GM18519 (cell line): ENCODE data around the gene ADGRB3.
A peak's percentile ranks its signal among the peaks of the same experiment; 100 is the strongest.
"Not testable (repeated sequence)": the region's sequence is repeated elsewhere in the genome, so short reads cannot be mapped to it uniquely, and the experiment has no call there.

Experiments used
- ATAC-seq: cut with Tn5 transposase; IDR thresholded peaks from one replicate; pipeline ENCODE4 v1.9.1; 2021; ENCODE audit warnings: mild to moderate bottlenecking, moderate library complexity; ENCODE audit not compliant: unreplicated experiment, low FRiP score

Gene ADGRB3

GRCh38 chr6:69097948-69098347 lies 462.9 kb downstream of the ADGRB3 start:
- ATAC-seq = no peak

- no peak for ATAC-seq
Measured at GRCh38 chr6:69098910-69099309, 463.8 kb downstream of the ADGRB3 start.

GRCh38 chr6:69100772-69101171 lies 465.7 kb downstream of the ADGRB3 start:
- ATAC-seq = no peak

GRCh38 chr6:69102416-69102815 lies 467.3 kb downstream of the ADGRB3 start:
- no peak for ATAC-seq

- no peak for ATAC-seq
Measured at GRCh38 chr6:69105288-69105687, 470.2 kb downstream of the ADGRB3 start.

- no peak for ATAC-seq
Measured at GRCh38 chr6:69106511-69106910, 471.4 kb downstream of the ADGRB3 start.

- ATAC-seq = no peak
Measured at GRCh38 chr6:69111301-69111700, 476.2 kb downstream of the ADGRB3 start.

GRCh38 chr6:69116658-69117057 lies 481.6 kb downstream of the ADGRB3 start:
- no peak for ATAC-seq

- ATAC-seq = not testable (repeated sequence)
Measured at GRCh38 chr6:69121461-69122406, 486.7 kb downstream of the ADGRB3 start.

GRCh38 chr6:69122407-69122773 lies 487.3 kb downstream of the ADGRB3 start:
- no peak for ATAC-seq

- no peak for ATAC-seq
Measured at GRCh38 chr6:69128411-69128810, 493.3 kb downstream of the ADGRB3 start.

GRCh38 chr6:69129046-69129445 lies 494.0 kb downstream of the ADGRB3 start:
- no peak for ATAC-seq

GRCh38 chr6:69135927-69136326 lies 500.8 kb downstream of the ADGRB3 start:
- no peak for ATAC-seq

GRCh38 chr6:69138148-69138547 lies 503.1 kb downstream of the ADGRB3 start:
- ATAC-seq = no peak

- ATAC-seq = no peak
Measured at GRCh38 chr6:69138893-69139494, 503.9 kb downstream of the ADGRB3 start.

GRCh38 chr6:69145062-69145461 lies 510.0 kb downstream of the ADGRB3 start:
- no peak for ATAC-seq

GRCh38 chr6:69146385-69146784 lies 511.3 kb downstream of the ADGRB3 start:
- no peak for ATAC-seq

- no peak for ATAC-seq
Measured at GRCh38 chr6:69155467-69155866, 520.4 kb downstream of the ADGRB3 start.

GRCh38 chr6:69162811-69163210 lies 527.7 kb downstream of the ADGRB3 start:
- ATAC-seq = no peak

GRCh38 chr6:69164564-69165229 lies 529.6 kb downstream of the ADGRB3 start:
- ATAC-seq = no peak

GRCh38 chr6:69179681-69180080 lies 544.6 kb downstream of the ADGRB3 start:
- ATAC-seq = peak; percentile 75
